Bronchial epithelial cell (primary cell): ENCODE measurements around the gene RLF. TPM values are rescaled to one million over a fixed set of nuclear protein-coding genes. Genes with fewer than 3 reads are reported as not detected.

Experiments
- DNase-seq: peaks from one replicate; pipeline ENCODE4 v3.0.0-alpha.2; 2010; ENCODE audit warnings: low read depth
- FAIRE-seq: peaks from 2 replicates; lab custom pipeline; 2011; peaks lifted over from hg19 to GRCh38; lab: Jason Lieb, UNC
- H3K27me3 ChIP-seq: 2 replicates; pipeline ENCODE4 v1.5.1; 2011; ENCODE audit warnings: low read length; ENCODE audit not compliant: control insufficient read depth, insufficient read depth
- H3K36me3 ChIP-seq: 2 replicates; pipeline ENCODE4 v1.5.1; 2011; ENCODE audit warnings: low read length; ENCODE audit not compliant: control insufficient read depth, insufficient read depth
- H3K4me3 ChIP-seq: 2 replicates; pipeline ENCODE4 v1.5.1; 2011; ENCODE audit warnings: mild to moderate bottlenecking, low read depth, low read length, control low read depth
- CTCF ChIP-seq: IDR thresholded peaks from 2 replicates; pipeline ENCODE4 v1.5.1; 2011; ENCODE audit warnings: mild to moderate bottlenecking, moderate library complexity, low read length, control low read depth, inconsistent platforms; ENCODE audit not compliant: insufficient read depth, severe bottlenecking
- total RNA-seq: library from RNA; depleted of rRNA; stranded (reverse); fragments of >200 nt; gene quantifications from 2 replicates; pipeline ENCODE4 v1.2.1, GENCODE V29; 2014

The RLF gene
- total RNA-seq, 1 donor from 2014 or later, result 26.9 TPM

GRCh38 chr1:40132383-40133311 is 28.5 kb upstream of the RLF start:
- Histone ChIP-seq H3K36me3 (no peaks in the 10 kb centered on the region), H3K27me3 (no peaks in the 10 kb centered on the region), H3K4me3 (no peak overlapping the region)
- FAIRE-seq, result no peak
- no peak for DNase-seq
- TF ChIP-seq CTCF, result no peak

DNA sequence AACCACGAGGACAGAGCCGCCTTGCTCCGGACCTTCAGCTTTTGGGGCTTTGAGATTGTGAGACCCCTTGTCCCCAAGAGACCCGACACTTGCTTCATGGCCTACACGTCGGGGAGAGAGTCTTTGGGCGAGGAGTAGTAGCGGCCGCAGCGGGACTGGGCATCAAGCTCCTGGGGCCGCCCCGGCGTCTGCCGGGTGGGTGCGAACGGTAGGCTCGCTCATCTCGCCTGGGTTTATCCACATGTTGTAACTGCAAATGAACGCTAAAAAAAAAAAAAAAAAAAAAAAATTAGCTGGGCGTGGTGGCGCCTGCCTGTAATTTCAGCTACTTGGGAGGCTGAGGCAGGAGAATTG is 27.9 kb upstream of the RLF start:
- no peaks in the 10 kb centered on the region for H3K36me3 ChIP-seq
- H3K4me3 ChIP-seq, result no peak overlapping the region
- H3K27me3 ChIP-seq, result no peaks in the 10 kb centered on the region
- no peak for TF ChIP-seq CTCF
- FAIRE-seq (no peak), DNase-seq (no peak)

- no peak for DNase-seq
- Histone ChIP-seq H3K4me3 (no peak overlapping the region), H3K36me3 (no peaks in the 10 kb centered on the region), H3K27me3 (no peaks in the 10 kb centered on the region)
- FAIRE-seq, result no peak
- no peak for TF ChIP-seq CTCF
Observed at GRCh38 chr1:40133839-40134238, 27.3 kb upstream of the RLF start.

DNA sequence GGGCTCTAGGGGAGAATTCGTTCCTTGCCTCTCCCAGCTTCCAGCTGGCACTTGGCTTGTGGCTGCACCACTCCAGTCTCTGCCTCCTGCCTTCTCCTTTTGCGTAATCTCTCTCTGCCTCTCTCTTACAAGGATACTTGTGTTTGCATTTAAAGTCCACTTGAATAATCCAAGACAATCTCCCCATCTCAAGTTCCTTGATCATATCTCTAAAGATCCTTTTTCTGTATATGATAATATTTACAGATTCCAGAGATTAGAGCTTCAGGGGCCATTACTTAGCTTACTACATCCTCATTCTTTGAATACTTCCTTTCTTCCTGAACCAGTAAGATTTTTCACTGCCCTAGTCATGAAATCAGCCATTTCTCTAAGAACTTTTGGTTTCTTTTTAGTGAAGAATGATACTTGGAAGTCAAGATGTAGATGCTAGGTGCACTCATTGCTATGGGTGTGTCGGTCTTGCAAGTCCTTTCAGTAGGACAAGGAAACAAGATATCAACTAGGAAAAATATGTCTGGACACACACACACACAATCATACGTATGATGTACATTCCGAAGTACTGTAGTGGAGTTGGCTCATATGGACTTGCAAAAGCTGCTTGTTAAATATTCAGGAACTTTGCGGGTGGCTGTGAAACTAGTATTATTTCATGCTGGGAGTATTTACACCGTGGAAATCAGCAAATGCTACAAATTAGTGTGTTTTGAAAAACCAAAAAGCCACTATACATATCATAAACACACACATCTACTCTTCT is 20.8 kb upstream of the RLF start:
- Histone ChIP-seq H3K36me3 (no peaks in the 10 kb centered on the region), H3K4me3 (no peak overlapping the region), H3K27me3 (no peaks in the 10 kb centered on the region)
- no peak for TF ChIP-seq CTCF
- DNase-seq (peak; percentile 37), FAIRE-seq (peak; percentile 50)

GRCh38 chr1:40141878-40142535 is 19.2 kb upstream of the RLF start:
- Histone ChIP-seq H3K4me3 (no peak overlapping the region), H3K27me3 (no peaks in the 10 kb centered on the region), H3K36me3 (no peaks in the 10 kb centered on the region)
- no peak for TF ChIP-seq CTCF
- FAIRE-seq (no peak), DNase-seq (no peak)
